Psoas muscle (tissue), 8 donors: Measurements from ENCODE around the gene OR10AD1. TPM values are rescaled to one million over a fixed set of nuclear protein-coding genes. Genes with fewer than 3 reads are reported as not detected.

Source experiments
- ATAC-seq, 4 donors: fragments of 200-7000 bp; cut with Tn5 transposase; one replicate each; pipeline ENCODE4 v1.9.1; 2020; ENCODE audit warnings: moderate library complexity in 3 of 4, mild to moderate bottlenecking in 2 of 4
- DNase-seq, 2 donors: peaks; one replicate each; pipeline ENCODE4 v3.0.0-alpha.2; 2020
- H3K27ac ChIP-seq: fragments of 200-600 bp; one replicate; pipeline ENCODE4 v1.8.0; 2022
- H3K27me3 ChIP-seq, 3 donors: fragments of 200-600 bp in 1 of 3; one replicate each; pipeline versions ENCODE4 v1.6.1 to v1.8.0; 2013 to 2022; ENCODE audit warnings: low read length in 2 of 3, mild to moderate bottlenecking in 2 of 3, moderate library complexity in 1 of 3; ENCODE audit not compliant: insufficient read depth in 3 of 3
- H3K36me3 ChIP-seq, 2 donors: fragments of 200-600 bp in 1 of 2; one replicate each; pipeline versions ENCODE4 v1.6.1 to v1.8.0; 2013 to 2022; ENCODE audit warnings: low read depth in 1 of 2, mild to moderate bottlenecking in 1 of 2, moderate library complexity in 1 of 2; ENCODE audit not compliant: insufficient read depth in 1 of 2
- H3K4me1 ChIP-seq: fragments of 200-600 bp; one replicate; pipeline ENCODE4 v1.8.0; 2022
- H3K4me3 ChIP-seq: fragments of 200-600 bp; one replicate; pipeline ENCODE4 v1.8.0; 2022; ENCODE audit warnings: mild to moderate bottlenecking
- H3K9me3 ChIP-seq: fragments of 200-600 bp; one replicate; pipeline ENCODE4 v1.8.0; 2022
- WGBS, 3 donors: extraction: QIAGEN DNeasy Blood & Tissue Kit; methylation state at CpG; one replicate each; pipeline versions ENCODE4 v1.1.6 to v1.1.7; 2013; 5-methylcytosine and 5-hydroxymethylcytosine counted together
- intact Hi-C, 2 donors: fragments of 100-400 bp; cut with DNase I; formaldehyde crosslinking; loops; one replicate each; pipeline versions ENCODE4 v1.11.0 to v1.14.2; 2022
- polyA plus RNA-seq, 3 donors: library from polyadenylated mRNA; stranded (reverse); fragments of 200-250 nt; gene quantifications; one replicate each; pipeline ENCODE4 v1.2.3, GENCODE V29; 2013
- total RNA-seq, 4 donors: library from RNA; stranded (reverse); fragmentation: NEBNext Ultra II Directional in 2 of 4; extraction: Animal tissue kit (Norgen Biotek cat#: 25700) in 2 of 4; gene quantifications; one replicate each; pipeline versions ENCODE4 v1.2.1 to v1.2.4, GENCODE V29; 2021 to 2023
- TF ChIP-seq, protein P1 (sequence below): fragments of 200-600 bp; IDR thresholded peaks from one replicate; pipeline ENCODE4 v1.8.0; 2022; ENCODE audit warnings: antibody characterized with exemption
- donor health status: healthy with polysubstance abuse.
- donor health status: DM: no; HTN: no; CAD: no; lungs with moderate emphysema.
- donor health status: Bipolar disorder and iron deficiency.
- donor health status: healthy.
- donor health status: DM: yes; HTN: yes; CAD: no.
- donor health status: DM: no; HTN: no; CAD: no.
- donor health status: DM: no; HTN: no; CAD: no.
- donor health status: DM: yes; HTN: yes; CAD: no.

OR10AD1 gene
- total and polyA plus RNA-seq, 7 donors = 0.01 TPM; not detected in 6

- Histone ChIP-seq H3K4me1 (peaks cover 25% of the 10 kb centered on the region), H3K9me3 (no peaks in the 10 kb centered on the region), H3K36me3 (no peaks in the 10 kb centered on the region), H3K27ac (peak overlapping the region; percentile 96), H3K4me3 (peak overlapping the region; percentile 74), H3K27me3 (no peaks in the 10 kb centered on the region)
- ATAC-seq (peak; percentile 70 to 83 (median 74)), DNase-seq (peak; percentile 65 to 85)
- WGBS, 3 donors = 3 to 9% (median 4%) methylated on average over 26 of the region's 26 CpGs
- intact Hi-C loops = loop anchor here in 1 of 2 donors (2.0 kb wide), 1 partner anchor 152 kb away; the partner anchor contains the start of gene ZNF641
- TF ChIP-seq, protein P1, sequence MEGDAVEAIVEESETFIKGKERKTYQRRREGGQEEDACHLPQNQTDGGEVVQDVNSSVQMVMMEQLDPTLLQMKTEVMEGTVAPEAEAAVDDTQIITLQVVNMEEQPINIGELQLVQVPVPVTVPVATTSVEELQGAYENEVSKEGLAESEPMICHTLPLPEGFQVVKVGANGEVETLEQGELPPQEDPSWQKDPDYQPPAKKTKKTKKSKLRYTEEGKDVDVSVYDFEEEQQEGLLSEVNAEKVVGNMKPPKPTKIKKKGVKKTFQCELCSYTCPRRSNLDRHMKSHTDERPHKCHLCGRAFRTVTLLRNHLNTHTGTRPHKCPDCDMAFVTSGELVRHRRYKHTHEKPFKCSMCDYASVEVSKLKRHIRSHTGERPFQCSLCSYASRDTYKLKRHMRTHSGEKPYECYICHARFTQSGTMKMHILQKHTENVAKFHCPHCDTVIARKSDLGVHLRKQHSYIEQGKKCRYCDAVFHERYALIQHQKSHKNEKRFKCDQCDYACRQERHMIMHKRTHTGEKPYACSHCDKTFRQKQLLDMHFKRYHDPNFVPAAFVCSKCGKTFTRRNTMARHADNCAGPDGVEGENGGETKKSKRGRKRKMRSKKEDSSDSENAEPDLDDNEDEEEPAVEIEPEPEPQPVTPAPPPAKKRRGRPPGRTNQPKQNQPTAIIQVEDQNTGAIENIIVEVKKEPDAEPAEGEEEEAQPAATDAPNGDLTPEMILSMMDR = no peak
These were observed 4.5 kb downstream of the OR10AD1 start for GRCh38 chr12:48198672-48198971.

- H3K27me3 ChIP-seq = no peaks in the 10 kb centered on the region
- H3K9me3 ChIP-seq = no peaks in the 10 kb centered on the region
- peak overlapping the region; percentile 74 for H3K4me3 ChIP-seq
- ATAC-seq (peak; percentile 95 to 98 (median 96)), DNase-seq (peak; percentile 98 to 99)
- H3K36me3 ChIP-seq = no peaks in the 10 kb centered on the region
- peaks cover 25% of the 10 kb centered on the region for H3K4me1 ChIP-seq
- TF ChIP-seq, protein P1 = no peak
- WGBS, 3 donors = 0 to 1% (median 1%) methylated on average over 39 of the region's 39 CpGs
- H3K27ac ChIP-seq = peak overlapping the region; percentile 96
- intact Hi-C loops = loop anchor here in 1 of 2 donors (2.0 kb wide), 1 partner anchor 153 kb away; the partner anchor contains the start of gene ZNF641
These were observed 5.0 kb downstream of the OR10AD1 start for GRCh38 chr12:48197971-48198671.

DNA sequence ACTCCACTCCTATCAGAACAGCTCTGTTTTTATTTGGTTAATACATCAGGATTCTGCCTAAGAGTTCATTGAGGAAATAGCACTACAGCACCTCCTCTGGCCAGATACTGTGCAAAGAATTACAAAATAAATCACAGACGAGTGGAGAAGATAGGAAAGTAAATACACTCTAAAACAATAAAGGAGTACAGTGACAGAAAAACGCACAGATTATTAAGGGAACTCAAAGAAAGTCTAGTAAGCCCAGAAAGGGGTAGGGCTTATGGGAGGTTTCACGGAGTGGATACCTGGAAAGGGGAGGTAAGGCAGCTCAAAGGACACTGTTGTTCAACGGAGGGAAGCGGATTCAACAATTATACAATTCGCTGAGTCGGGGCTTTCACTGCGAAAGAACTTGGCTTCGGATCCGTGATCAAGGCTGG is 5.5 kb downstream of the OR10AD1 start:
- ATAC-seq (peak; percentile 19 to 44 (median 31)), DNase-seq (no peak)
- H3K27ac ChIP-seq = peak overlapping the region; percentile 96
- TF ChIP-seq, protein P1 = peak; percentile 45
- H3K4me1 ChIP-seq = peaks cover 25% of the 10 kb centered on the region
- no peaks in the 10 kb centered on the region for H3K27me3 ChIP-seq
- H3K4me3 ChIP-seq = peak overlapping the region; percentile 74
- H3K36me3 ChIP-seq = no peaks in the 10 kb centered on the region
- intact Hi-C loops = no loop called here
- 0% methylated on average over 10 of the region's 10 CpGs for WGBS, 3 donors
- H3K9me3 ChIP-seq = no peaks in the 10 kb centered on the region

DNA sequence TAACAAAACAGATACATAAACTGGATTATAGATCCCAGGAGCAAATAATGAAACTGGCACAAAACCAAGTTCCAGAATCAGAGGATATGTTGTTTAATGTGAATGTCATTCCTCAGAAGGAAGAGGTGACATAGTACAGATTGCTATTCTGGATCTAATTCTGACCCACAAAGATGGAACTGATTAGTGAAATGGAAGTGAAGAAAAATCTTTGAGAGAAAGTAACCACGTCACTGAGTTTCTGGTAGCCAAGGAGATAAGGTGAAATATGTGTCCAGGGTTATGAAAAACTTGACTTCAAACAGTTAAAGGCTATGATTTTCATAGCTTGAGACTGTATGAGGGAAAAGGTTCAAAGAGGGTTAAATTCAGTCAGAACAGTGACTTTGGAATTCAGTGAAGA is 8.3 kb downstream of the OR10AD1 start:
- TF ChIP-seq, protein P1 = no peak
- ATAC-seq = no peak
- Histone ChIP-seq H3K27ac (no peak overlapping the region), H3K27me3 (no peaks in the 10 kb centered on the region), H3K4me1 (peaks cover 17% of the 10 kb centered on the region), H3K4me3 (no peak overlapping the region), H3K36me3 (no peaks in the 10 kb centered on the region), H3K9me3 (no peaks in the 10 kb centered on the region)
- intact Hi-C loops = no loop called here
- no peak for DNase-seq
- 77 to 86% (median 84%) methylated on average over 1 of the region's 1 CpG for WGBS, 3 donors

DNA sequence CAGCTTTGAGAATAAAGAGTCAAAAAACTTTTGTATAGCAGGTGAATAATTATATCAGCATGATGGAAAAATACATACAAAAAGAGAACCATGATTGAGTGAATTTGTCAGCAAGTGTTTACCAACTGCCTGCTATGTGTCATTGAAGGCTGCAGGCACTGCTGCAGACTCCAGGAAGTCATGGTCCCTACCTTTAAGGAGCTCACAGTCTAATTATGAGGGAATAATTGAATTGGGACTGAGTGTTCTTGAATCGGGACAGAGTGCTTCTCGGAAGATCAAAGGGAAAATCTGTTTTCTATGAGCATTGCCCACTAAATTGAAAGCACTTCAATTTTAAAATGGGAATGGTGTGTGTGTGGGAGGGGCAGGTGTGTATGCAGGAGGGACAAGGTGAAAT is 9.5 kb downstream of the OR10AD1 start:
- no peak overlapping the region for H3K27ac ChIP-seq
- WGBS, 3 donors = 60 to 67% (median 62%) methylated on average over 2 of the region's 2 CpGs
- intact Hi-C loops = no loop called here
- ATAC-seq (no peak), DNase-seq (no peak)
- H3K9me3 ChIP-seq = no peaks in the 10 kb centered on the region
- TF ChIP-seq, protein P1 = no peak
- H3K4me1 ChIP-seq = peaks cover 8% of the 10 kb centered on the region
- H3K36me3 ChIP-seq = no peaks in the 10 kb centered on the region
- no peak overlapping the region for H3K4me3 ChIP-seq
- no peaks in the 10 kb centered on the region for H3K27me3 ChIP-seq
